IMR-90 (cell line): ENCODE measurements around the gene CCNA2. TPM values are rescaled to one million over a fixed set of nuclear protein-coding genes. Genes with fewer than 3 reads are reported as not detected.
A peak's percentile ranks its signal among the peaks of the same experiment; 100 is the strongest.

ENCODE experiments used
- ATAC-seq: fragments of 200-7000 bp; cut with Tn5 transposase; 2 replicates; pipeline ENCODE4 v1.9.1; 2020; ENCODE audit warnings: low read depth, mild to moderate bottlenecking, moderate library complexity
- BruUV-seq: library from RNA; stranded (reverse); fragments of 400-500 nt; replicated peaks from 2 replicates; lab custom pipeline; 2021; lab: Mats Ljungman, UMichigan
- CTCF ChIA-PET: fragments of 300-600 bp; formaldehyde crosslinking; extraction: SDS; loops from one replicate; lab custom pipeline; 2021; ENCODE audit warnings: antibody characterized with exemption; lab: Yijun Ruan, JAX
- POLR2A ChIA-PET: fragments of 300-600 bp; sonication (Branson Sonifier 250); formaldehyde crosslinking; loops from one replicate; lab custom pipeline; 2022; ENCODE audit warnings: antibody characterized with exemption; ENCODE audit not compliant: unreplicated experiment; lab: Charles Lee
- DNase-seq: peaks from one replicate; pipeline ENCODE4 v3.0.0; 2013
- H2AFZ ChIP-seq: replicated peaks from 2 replicates; pipeline ENCODE3; 2013; ENCODE audit warnings: low read length, mild to moderate bottlenecking; ENCODE audit not compliant: poor library complexity
- H2AK5ac ChIP-seq: 2 replicates; pipeline ENCODE4 v1.6.1; 2013; ENCODE audit warnings: low read depth, low read length, inconsistent platforms
- H2AK9ac ChIP-seq: replicated peaks from 2 replicates; pipeline ENCODE3; 2013; ENCODE audit warnings: mild to moderate bottlenecking, low read depth, low read length, moderate library complexity; ENCODE audit not compliant: poor library complexity
- H2BK120ac ChIP-seq: 2 replicates; pipeline ENCODE4 v1.6.1; 2013; ENCODE audit warnings: low read depth, low read length, inconsistent platforms
- H2BK15ac ChIP-seq: 3 replicates; pipeline ENCODE4 v1.6.1; 2013; ENCODE audit warnings: low read depth, low read length, inconsistent platforms
- H2BK20ac ChIP-seq: 2 replicates; pipeline ENCODE4 v1.6.1; 2013; ENCODE audit warnings: low read depth, mild to moderate bottlenecking, inconsistent platforms, low read length, moderate library complexity
- H2BK5ac ChIP-seq: 2 replicates; pipeline ENCODE4 v1.6.1; 2013; ENCODE audit warnings: mild to moderate bottlenecking, low read depth, low read length, inconsistent platforms; ENCODE audit not compliant: poor library complexity, severe bottlenecking
- H3K14ac ChIP-seq: replicated peaks from 2 replicates; pipeline ENCODE4 v1.6.1; 2013; ENCODE audit warnings: low read depth, low read length, inconsistent platforms
- H3K18ac ChIP-seq: 2 replicates; pipeline ENCODE4 v1.6.1; 2013; ENCODE audit warnings: low read depth, low read length, control low read depth
- H3K23ac ChIP-seq: 2 replicates; pipeline ENCODE4 v1.6.1; 2013; ENCODE audit warnings: low read depth, low read length, inconsistent platforms
- H3K27ac ChIP-seq: 2 replicates; pipeline ENCODE4 v1.5.1; 2013; ENCODE audit warnings: mild to moderate bottlenecking, control low read depth, low read length; ENCODE audit not compliant: insufficient read depth
- H3K27me3 ChIP-seq: 2 replicates; pipeline ENCODE4 v1.6.1; 2013; ENCODE audit warnings: low read length; ENCODE audit not compliant: control insufficient read depth, insufficient read depth
- H3K36me3 ChIP-seq: 2 replicates; pipeline ENCODE4 v1.6.1; 2013; ENCODE audit warnings: low read length, mixed read lengths; ENCODE audit not compliant: control insufficient read depth, insufficient read depth
- H3K4ac ChIP-seq: 2 replicates; pipeline ENCODE4 v1.6.1; 2013; ENCODE audit warnings: low read depth, low read length, inconsistent platforms
- H3K4me1 ChIP-seq: 2 replicates; pipeline ENCODE4 v1.6.1; 2013; ENCODE audit warnings: low read length, mixed read lengths; ENCODE audit not compliant: control insufficient read depth, insufficient read depth
- H3K4me2 ChIP-seq: 2 replicates; pipeline ENCODE4 v1.6.1; 2013; ENCODE audit warnings: low read depth, mild to moderate bottlenecking, control low read depth, low read length, moderate library complexity
- H3K4me3 ChIP-seq: 2 replicates; pipeline ENCODE4 v1.5.1; 2013; ENCODE audit warnings: low read depth, mild to moderate bottlenecking, control low read depth, low read length, moderate library complexity; ENCODE audit not compliant: insufficient read depth
- H3K56ac ChIP-seq: 2 replicates; pipeline ENCODE4 v1.6.1; 2013; ENCODE audit warnings: low read length, inconsistent platforms; ENCODE audit not compliant: insufficient read depth; ENCODE audit errors: extremely low read depth
- H3K79me1 ChIP-seq, 2 experiments: 2 replicates each; pipeline ENCODE4 v1.6.1; 2013; ENCODE audit warnings: low read length in 2 of 2, inconsistent platforms in 1 of 2, low read depth in 1 of 2
- H3K9ac ChIP-seq: 2 replicates; pipeline ENCODE4 v1.6.1; 2013; ENCODE audit warnings: low read depth, low read length, control low read depth
- H3K9me1 ChIP-seq: 2 replicates; pipeline ENCODE4 v1.6.1; 2013; ENCODE audit warnings: low read length, inconsistent platforms; ENCODE audit not compliant: insufficient read depth
- H3K9me3 ChIP-seq: 2 replicates; pipeline ENCODE4 v1.6.1; 2013; ENCODE audit warnings: low read length; ENCODE audit not compliant: control insufficient read depth, insufficient read depth
- H4K20me1 ChIP-seq: 2 replicates; pipeline ENCODE4 v1.6.1; 2013; ENCODE audit warnings: low read length, inconsistent platforms; ENCODE audit not compliant: insufficient read depth
- H4K5ac ChIP-seq: 2 replicates; pipeline ENCODE4 v1.6.1; 2013; ENCODE audit warnings: mild to moderate bottlenecking, low read depth, low read length, control low read depth
- H4K8ac ChIP-seq, 2 experiments: 2 replicates each; pipeline ENCODE4 v1.6.1; 2013; ENCODE audit warnings: low read depth in 2 of 2, low read length in 2 of 2, control low read depth in 1 of 2, inconsistent platforms in 1 of 2
- H4K91ac ChIP-seq: 2 replicates; pipeline ENCODE4 v1.6.1; 2013; ENCODE audit warnings: low read depth, low read length, inconsistent platforms; ENCODE audit not compliant: insufficient read depth
- CHD1 ChIP-seq: IDR thresholded peaks from 2 replicates; pipeline ENCODE4 v1.6.1; 2012; ENCODE audit warnings: low read depth, low read length, improper control_type of control experiment
- FOS ChIP-seq: fragments of 150-350 bp; IDR thresholded peaks from 2 replicates; pipeline ENCODE4 v1.6.1; 2016; ENCODE audit warnings: low read depth, low read length
- MXI1 ChIP-seq: IDR thresholded peaks from 2 replicates; pipeline ENCODE4 v1.6.1; 2012; ENCODE audit warnings: low read depth, mild to moderate bottlenecking, low read length, moderate library complexity, borderline replicate concordance
- NFE2L2 ChIP-seq: fragments of 150-350 bp; IDR thresholded peaks from 2 replicates; pipeline ENCODE4 v1.6.1; 2016; ENCODE audit warnings: low read depth, mild to moderate bottlenecking, low read length
- POLR2A ChIP-seq: IDR thresholded peaks from 2 replicates; pipeline ENCODE4 v1.6.1; 2012; ENCODE audit warnings: mild to moderate bottlenecking, low read depth, low read length
- RFX5 ChIP-seq: IDR thresholded peaks from 2 replicates; pipeline ENCODE4 v1.8.0; 2012; ENCODE audit warnings: low read depth, mild to moderate bottlenecking, low read length, moderate library complexity
- WGBS, 2 experiments: methylation state at CpG; one replicate each; pipeline versions ENCODE4 v1.1.5 to v1.1.7; 2013; ENCODE audit warnings: missing lambda C conversion rate in 2 of 2; ENCODE audit not compliant: insufficient read length in 1 of 2; ENCODE audit errors: extremely low coverage in 2 of 2; 5-methylcytosine and 5-hydroxymethylcytosine counted together
- dilution Hi-C: fragments of 300-500 bp; cut with HindIII; formaldehyde crosslinking; loops from one replicate; pipeline ENCODE4 v1.14.3; 2018; ENCODE audit warnings: low sequenced_read_pairs; ENCODE audit not compliant: unreplicated experiment
- in situ Hi-C: fragments of 300-500 bp; cut with MboI; formaldehyde crosslinking; loops from 3 replicates; pipeline ENCODE4 v1.14.3; 2019; ENCODE audit warnings: low sequenced_read_pairs, inconsistent platforms, mixed read lengths
- intact Hi-C: fragments of 100-400 bp; cut with micrococcal nuclease; formaldehyde crosslinking; loops from 2 replicates; pipeline ENCODE4 v1.10.0; 2022
- polyA plus RNA-seq, 3 experiments: library from polyadenylated mRNA; depleted of rRNA; stranded (reverse); fragments of >200 nt; gene quantifications; 2 replicates each; pipeline ENCODE4 v1.2.3, GENCODE V29; 2012; ENCODE audit warnings: low replicate concordance in 1 of 3
- total RNA-seq: library from RNA; depleted of rRNA; stranded (reverse); fragments of >200 nt; gene quantifications from 2 replicates; pipeline ENCODE4 v1.2.3, GENCODE V29; 2012
- TF ChIP-seq, protein P1 (sequence below): fragments of 150-350 bp; IDR thresholded peaks from 2 replicates; pipeline ENCODE4 v1.6.1; 2017; ENCODE audit warnings: mild to moderate bottlenecking, antibody characterized with exemption, low read length, low read depth
- TF ChIP-seq, protein P2 (sequence below): fragments of 150-350 bp; IDR thresholded peaks from 2 replicates; pipeline ENCODE4 v1.6.1; 2016; ENCODE audit warnings: low read depth, mild to moderate bottlenecking, low read length, moderate library complexity, borderline replicate concordance

The CCNA2 gene
- total and polyA plus RNA-seq, 2 of the 4 experiments (the other 2 are of a cell fraction), result 22.8 to 54.3 TPM

DNA sequence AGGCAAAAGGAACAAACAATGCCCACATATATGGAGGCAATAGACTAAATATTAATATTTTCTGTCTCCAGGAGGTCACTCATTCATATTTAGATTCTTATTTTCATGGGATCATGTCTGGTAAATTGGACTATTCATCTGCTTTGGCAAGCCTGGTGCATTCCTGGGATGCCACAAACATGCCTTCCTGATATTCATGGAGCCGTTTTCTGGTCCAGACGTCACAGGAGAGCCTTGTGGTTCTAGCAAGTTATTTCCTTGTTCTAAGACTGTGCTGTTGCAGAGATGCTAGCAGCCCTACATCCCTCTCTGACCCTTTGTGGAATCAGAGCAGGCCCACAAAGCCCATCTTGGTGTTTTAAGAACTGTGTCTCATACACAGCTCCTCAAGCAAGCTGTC, 38.7 kb downstream of the CCNA2 start:
- Histone ChIP-seq H3K4me2 (no peak overlapping the region; the same call in 1 of the 2 replicates), H3K4me3 (no peak overlapping the region), H3K4ac (peak overlapping the region; percentile 98), H3K14ac (peak overlapping the region; percentile 96), H2BK5ac (peak overlapping the region; percentile 98), H4K20me1 (no peaks in the 10 kb centered on the region), H3K79me1 (peaks cover 0 to 21% of the 10 kb centered on the region in 2 experiments; a peak in 2 of 4 replicates), H3K9ac (peak overlapping the region; percentile 59; the same call in 1 of the 2 replicates), H2AK9ac (peak overlapping the region; percentile 87), H3K27me3 (no peaks in the 10 kb centered on the region), H2BK20ac (peak overlapping the region; percentile 94), H4K5ac (peak overlapping the region; percentile 85), H3K36me3 (no peaks in the 10 kb centered on the region), H2BK15ac (peak overlapping the region; percentile 84; the same call in 2 of the 3 replicates), H3K23ac (peak overlapping the region; percentile 98), H3K9me1 (peaks cover 17% of the 10 kb centered on the region), H2BK120ac (peak overlapping the region; percentile 100), H3K27ac (peak overlapping the region; percentile 66), H2AK5ac (peak overlapping the region; percentile 89), H3K18ac (peak overlapping the region; percentile 77), H2AFZ (peak overlapping the region; percentile 80), H3K9me3 (peaks cover 3% of the 10 kb centered on the region; the same call in 1 of the 2 replicates), H3K4me1 (peaks cover 17% of the 10 kb centered on the region), H3K56ac (peak overlapping the region; percentile 94), H4K91ac (peak overlapping the region; percentile 100), H4K8ac (peak overlapping the region; percentile 92 to 97)
- dilution Hi-C loops (no loop called here), in situ Hi-C loops (no loop called here), intact Hi-C loops (no loop called here)
- no TSS peak for BruUV-seq
- no peak for TF ChIP-seq RFX5
- TF ChIP-seq, protein P1, sequence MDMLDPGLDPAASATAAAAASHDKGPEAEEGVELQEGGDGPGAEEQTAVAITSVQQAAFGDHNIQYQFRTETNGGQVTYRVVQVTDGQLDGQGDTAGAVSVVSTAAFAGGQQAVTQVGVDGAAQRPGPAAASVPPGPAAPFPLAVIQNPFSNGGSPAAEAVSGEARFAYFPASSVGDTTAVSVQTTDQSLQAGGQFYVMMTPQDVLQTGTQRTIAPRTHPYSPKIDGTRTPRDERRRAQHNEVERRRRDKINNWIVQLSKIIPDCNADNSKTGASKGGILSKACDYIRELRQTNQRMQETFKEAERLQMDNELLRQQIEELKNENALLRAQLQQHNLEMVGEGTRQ, result no peak
- peak; percentile 30; the same call in 1 of the 2 replicates for TF ChIP-seq NFE2L2
- TF ChIP-seq, protein P2, sequence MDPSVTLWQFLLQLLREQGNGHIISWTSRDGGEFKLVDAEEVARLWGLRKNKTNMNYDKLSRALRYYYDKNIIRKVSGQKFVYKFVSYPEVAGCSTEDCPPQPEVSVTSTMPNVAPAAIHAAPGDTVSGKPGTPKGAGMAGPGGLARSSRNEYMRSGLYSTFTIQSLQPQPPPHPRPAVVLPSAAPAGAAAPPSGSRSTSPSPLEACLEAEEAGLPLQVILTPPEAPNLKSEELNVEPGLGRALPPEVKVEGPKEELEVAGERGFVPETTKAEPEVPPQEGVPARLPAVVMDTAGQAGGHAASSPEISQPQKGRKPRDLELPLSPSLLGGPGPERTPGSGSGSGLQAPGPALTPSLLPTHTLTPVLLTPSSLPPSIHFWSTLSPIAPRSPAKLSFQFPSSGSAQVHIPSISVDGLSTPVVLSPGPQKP, result no peak
- no peak for TF ChIP-seq CHD1
- no peak for TF ChIP-seq FOS
- peak; percentile 46; the same call in 1 of the 2 replicates for TF ChIP-seq POLR2A
- no peak for TF ChIP-seq MXI1
- peak; percentile 97 for DNase-seq
- POLR2A ChIA-PET, result no interaction called here
- WGBS, 2 experiments, result 0% methylated on average over 2 of the region's 2 CpGs; no CpG with 5 or more reads in 1 of the 2 experiments
- CTCF ChIA-PET, result no interaction called here
- peak; percentile 91 for ATAC-seq
